ENCODE measurements around the gene CHN2. TPM values are rescaled to one million over a fixed set of nuclear protein-coding genes. Genes with fewer than 3 reads are reported as not detected.

Gene CHN2
- total RNA-seq, 1 donor from 2014 or later, result 36.1 TPM

DNA sequence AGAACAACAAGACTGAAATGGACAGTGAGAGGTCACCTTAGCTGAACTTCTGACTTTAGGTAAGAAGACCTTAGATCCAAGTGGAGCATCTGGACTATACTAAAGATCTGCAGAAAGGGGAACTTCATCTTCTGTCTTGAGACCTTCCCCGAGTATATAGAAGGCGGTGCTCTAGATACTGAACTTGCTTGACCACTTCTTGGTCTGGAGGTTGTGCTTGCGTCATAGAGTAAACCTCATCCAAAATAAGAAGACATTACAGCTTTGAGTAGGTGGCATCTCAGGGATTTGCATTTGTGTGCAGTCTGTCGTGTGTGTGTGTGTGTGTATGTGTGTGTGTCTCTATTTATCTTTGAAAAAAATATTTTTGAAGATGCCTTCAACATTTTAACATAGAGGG lies 157.5 kb downstream of the CHN2 start:
- TF ChIP-seq, protein P1, sequence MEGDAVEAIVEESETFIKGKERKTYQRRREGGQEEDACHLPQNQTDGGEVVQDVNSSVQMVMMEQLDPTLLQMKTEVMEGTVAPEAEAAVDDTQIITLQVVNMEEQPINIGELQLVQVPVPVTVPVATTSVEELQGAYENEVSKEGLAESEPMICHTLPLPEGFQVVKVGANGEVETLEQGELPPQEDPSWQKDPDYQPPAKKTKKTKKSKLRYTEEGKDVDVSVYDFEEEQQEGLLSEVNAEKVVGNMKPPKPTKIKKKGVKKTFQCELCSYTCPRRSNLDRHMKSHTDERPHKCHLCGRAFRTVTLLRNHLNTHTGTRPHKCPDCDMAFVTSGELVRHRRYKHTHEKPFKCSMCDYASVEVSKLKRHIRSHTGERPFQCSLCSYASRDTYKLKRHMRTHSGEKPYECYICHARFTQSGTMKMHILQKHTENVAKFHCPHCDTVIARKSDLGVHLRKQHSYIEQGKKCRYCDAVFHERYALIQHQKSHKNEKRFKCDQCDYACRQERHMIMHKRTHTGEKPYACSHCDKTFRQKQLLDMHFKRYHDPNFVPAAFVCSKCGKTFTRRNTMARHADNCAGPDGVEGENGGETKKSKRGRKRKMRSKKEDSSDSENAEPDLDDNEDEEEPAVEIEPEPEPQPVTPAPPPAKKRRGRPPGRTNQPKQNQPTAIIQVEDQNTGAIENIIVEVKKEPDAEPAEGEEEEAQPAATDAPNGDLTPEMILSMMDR (IDR thresholded peaks at IDR 0.05; ENCODE audit: borderline replicate concordance), result no peak
- H3K27ac ChIP-seq (replicated peaks), result no peak overlapping the region
- DNase-seq, result no peak
- no peaks in the 10 kb centered on the region for H3K36me3 ChIP-seq
- no peak overlapping the region for H3K4me3 ChIP-seq
- H3K27me3 ChIP-seq (ENCODE audit: low read depth), result no peaks in the 10 kb centered on the region
- intact Hi-C loops (cut with micrococcal nuclease), result no loop called here
- H3K4me1 ChIP-seq, result peaks cover 4% of the 10 kb centered on the region
- no peaks in the 10 kb centered on the region for H3K9me3 ChIP-seq (replicated peaks)

DNA sequence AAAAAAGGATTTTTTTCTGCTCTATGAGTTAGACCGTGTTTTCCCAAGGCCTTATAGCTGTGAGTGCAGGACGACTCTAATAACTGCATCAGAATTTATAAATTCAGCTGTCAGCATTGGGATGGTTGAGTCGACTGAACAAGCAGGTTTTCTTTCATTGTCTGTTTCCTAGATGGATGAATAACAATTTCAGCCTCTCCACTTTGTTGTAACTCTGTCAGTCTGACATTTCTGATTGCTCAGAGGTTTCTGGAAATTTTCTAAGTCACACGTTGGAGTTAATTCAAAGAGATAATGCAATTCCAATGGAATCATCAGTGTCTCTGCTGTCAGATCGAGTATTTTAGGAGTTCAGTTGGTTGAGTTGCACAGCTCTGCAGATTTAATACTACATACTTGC lies 159.2 kb downstream of the CHN2 start:
- Histone ChIP-seq H3K9me3 (replicated peaks) (no peaks in the 10 kb centered on the region), H3K4me3 (no peak overlapping the region), H3K4me1 (no peaks in the 10 kb centered on the region), H3K36me3 (no peaks in the 10 kb centered on the region), H3K27ac (replicated peaks) (no peak overlapping the region), H3K27me3 (ENCODE audit: low read depth) (no peaks in the 10 kb centered on the region)
- intact Hi-C loops (cut with micrococcal nuclease), result no loop called here
- TF ChIP-seq, protein P1 (IDR thresholded peaks at IDR 0.05; ENCODE audit: borderline replicate concordance), result no peak
- no peak for DNase-seq

DNA sequence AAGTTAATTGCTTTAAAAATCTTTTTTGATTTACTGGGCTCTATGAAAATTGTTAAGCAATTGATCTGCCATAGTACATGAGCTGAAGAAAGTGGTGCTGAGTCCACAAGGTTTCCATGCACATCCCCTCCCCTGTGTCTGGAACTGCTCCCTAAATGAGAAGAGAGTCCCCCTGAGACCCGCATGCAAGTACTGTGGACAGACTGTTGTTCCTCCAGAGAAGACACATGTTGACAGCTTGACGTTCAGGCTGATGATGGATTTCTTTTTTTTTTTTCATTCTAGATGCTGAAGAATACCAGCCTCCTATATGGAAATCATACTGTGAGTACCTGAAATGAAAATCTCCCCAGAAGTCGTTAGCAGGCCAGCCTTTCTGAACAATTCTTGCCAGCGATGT lies 159.8 kb downstream of the CHN2 start:
- H3K4me1 ChIP-seq, result no peaks in the 10 kb centered on the region
- intact Hi-C loops (cut with micrococcal nuclease), result no loop called here
- TF ChIP-seq, protein P1 (IDR thresholded peaks at IDR 0.05; ENCODE audit: borderline replicate concordance), result no peak
- no peaks in the 10 kb centered on the region for H3K9me3 ChIP-seq (replicated peaks)
- no peak overlapping the region for H3K27ac ChIP-seq (replicated peaks)
- no peak for DNase-seq
- H3K4me3 ChIP-seq, result no peak overlapping the region
- no peaks in the 10 kb centered on the region for H3K27me3 ChIP-seq (ENCODE audit: low read depth)
- no peaks in the 10 kb centered on the region for H3K36me3 ChIP-seq

DNA sequence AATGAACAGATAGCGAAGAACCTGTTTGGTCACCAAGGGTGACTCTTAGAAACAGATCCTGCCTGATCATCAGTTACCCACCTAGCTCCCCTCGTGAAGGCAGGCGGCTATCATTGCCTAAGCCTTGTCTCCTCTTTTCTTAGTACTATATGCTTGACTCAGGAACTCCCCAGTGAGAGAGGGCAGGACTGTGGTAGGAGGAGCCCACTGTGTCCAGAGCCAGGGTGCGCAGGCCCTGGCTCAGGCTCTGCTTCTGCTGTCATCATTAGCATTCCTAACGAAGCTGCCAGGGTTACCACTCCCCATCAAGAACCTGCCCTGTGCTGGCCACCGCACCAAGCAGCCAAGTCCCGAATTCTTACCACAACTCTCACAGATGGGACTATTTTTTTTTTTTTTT lies 160.8 kb downstream of the CHN2 start:
- Histone ChIP-seq H3K4me3 (no peak overlapping the region), H3K27ac (replicated peaks) (no peak overlapping the region), H3K4me1 (no peaks in the 10 kb centered on the region), H3K9me3 (replicated peaks) (no peaks in the 10 kb centered on the region), H3K27me3 (ENCODE audit: low read depth) (no peaks in the 10 kb centered on the region), H3K36me3 (no peaks in the 10 kb centered on the region)
- intact Hi-C loops (cut with micrococcal nuclease), result no loop called here
- no peak for DNase-seq
- TF ChIP-seq, protein P1 (IDR thresholded peaks at IDR 0.05; ENCODE audit: borderline replicate concordance), result no peak

DNA sequence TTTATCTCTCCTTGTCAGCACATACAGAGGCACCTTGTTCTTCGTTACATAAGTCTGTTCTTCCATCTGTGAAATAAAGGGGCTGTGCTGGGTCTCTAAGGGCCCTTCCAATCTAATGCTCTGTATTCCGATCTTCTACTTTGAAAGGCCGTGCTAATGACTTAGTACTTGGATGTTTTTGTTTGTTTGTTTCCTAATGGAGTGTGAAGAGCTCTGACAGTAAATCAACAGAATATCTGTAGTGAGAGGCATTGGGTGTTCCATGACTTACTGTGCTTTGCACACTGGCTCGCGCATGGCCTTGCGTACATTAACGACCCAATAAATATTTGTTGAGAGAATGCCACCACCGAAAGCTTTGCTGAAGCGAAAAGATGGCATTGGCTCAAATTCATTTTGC lies 162.1 kb downstream of the CHN2 start:
- intact Hi-C loops (cut with micrococcal nuclease), result no loop called here
- Histone ChIP-seq H3K36me3 (no peaks in the 10 kb centered on the region), H3K9me3 (replicated peaks) (no peaks in the 10 kb centered on the region), H3K4me1 (no peaks in the 10 kb centered on the region), H3K27me3 (ENCODE audit: low read depth) (no peaks in the 10 kb centered on the region), H3K4me3 (no peak overlapping the region), H3K27ac (replicated peaks) (no peak overlapping the region)
- no peak for DNase-seq
- TF ChIP-seq, protein P1 (IDR thresholded peaks at IDR 0.05; ENCODE audit: borderline replicate concordance), result no peak
